Measurements from ENCODE around the gene CABLES2.

Gene CABLES2

DNA sequence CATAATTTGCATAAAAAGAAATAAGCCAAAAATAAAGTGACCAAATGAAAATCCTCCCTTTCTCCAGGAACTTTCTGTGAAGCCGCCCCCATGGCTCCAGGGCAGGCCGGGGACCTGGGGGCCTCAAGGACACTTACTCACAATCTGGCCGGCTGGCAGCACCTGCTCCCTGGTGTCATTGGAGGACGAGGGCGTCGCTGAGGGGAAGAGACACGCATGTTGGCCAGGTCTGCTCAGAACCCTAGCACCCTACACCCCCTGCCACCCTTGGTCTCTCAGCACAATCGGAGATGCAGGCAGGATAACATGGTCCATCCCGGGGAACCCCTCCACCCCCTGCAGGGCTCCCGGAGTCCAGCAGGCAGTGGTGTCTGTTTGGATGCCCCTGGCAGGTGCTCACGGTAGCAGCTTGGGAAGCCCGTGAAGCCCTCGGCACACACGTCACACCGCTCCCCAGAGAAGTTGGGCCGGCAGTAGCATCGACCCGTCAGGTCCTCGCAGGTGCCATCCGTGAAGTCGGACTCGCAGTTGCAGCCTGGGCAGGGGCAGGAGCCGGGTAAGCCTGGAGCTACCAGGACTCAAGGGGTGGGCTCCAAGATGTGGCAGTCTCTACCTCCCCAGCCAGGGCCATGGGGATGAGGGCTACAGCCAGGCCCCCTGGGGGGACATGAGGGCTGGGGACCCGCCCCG is 61.3 kb downstream of the CABLES2 start:
- no peak for DNase-seq

- no peak for DNase-seq
Measured at GRCh38 chr20:62344782-62345181, 62.3 kb downstream of the CABLES2 start.

GRCh38 chr20:62344092-62344491 is 63.0 kb downstream of the CABLES2 start:
- DNase-seq = no peak

GRCh38 chr20:62342910-62343309 is 64.2 kb downstream of the CABLES2 start:
- DNase-seq = no peak

- no peak for DNase-seq
Measured at GRCh38 chr20:62339647-62340062, 67.4 kb downstream of the CABLES2 start.

All from stimulated activated CD4-positive, alpha-beta T cell treated with anti-CD3 and anti-CD28 coated beads, Interleukin-2, amount 100 ng/mL, for 48 hours (primary cell).